ENCODE measurements around the gene CCL13.

DNA sequence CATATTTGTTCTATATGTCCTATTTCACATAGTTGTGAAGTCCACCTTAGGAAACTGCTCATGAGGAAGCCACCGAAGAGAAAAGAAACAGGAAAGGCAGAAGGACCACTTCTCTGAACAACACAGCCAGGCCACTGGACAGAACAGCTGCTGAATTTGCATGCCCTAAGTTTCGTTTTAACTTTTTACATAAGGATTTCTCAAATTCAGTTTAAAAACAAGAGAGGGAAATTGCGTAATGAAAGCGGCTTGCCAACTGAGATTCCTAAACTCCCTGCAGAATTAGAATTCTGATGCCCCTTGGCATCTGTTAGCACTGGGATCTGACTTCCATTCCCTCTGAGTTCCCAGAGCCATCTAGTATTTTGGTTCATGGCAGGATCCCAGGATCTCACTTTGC is 42.0 kb upstream of the CCL13 start:
- TF ChIP-seq, protein P1, sequence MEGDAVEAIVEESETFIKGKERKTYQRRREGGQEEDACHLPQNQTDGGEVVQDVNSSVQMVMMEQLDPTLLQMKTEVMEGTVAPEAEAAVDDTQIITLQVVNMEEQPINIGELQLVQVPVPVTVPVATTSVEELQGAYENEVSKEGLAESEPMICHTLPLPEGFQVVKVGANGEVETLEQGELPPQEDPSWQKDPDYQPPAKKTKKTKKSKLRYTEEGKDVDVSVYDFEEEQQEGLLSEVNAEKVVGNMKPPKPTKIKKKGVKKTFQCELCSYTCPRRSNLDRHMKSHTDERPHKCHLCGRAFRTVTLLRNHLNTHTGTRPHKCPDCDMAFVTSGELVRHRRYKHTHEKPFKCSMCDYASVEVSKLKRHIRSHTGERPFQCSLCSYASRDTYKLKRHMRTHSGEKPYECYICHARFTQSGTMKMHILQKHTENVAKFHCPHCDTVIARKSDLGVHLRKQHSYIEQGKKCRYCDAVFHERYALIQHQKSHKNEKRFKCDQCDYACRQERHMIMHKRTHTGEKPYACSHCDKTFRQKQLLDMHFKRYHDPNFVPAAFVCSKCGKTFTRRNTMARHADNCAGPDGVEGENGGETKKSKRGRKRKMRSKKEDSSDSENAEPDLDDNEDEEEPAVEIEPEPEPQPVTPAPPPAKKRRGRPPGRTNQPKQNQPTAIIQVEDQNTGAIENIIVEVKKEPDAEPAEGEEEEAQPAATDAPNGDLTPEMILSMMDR (IDR thresholded peaks at IDR 0.05): no peak
- no peak for TF ChIP-seq POLR2A (IDR thresholded peaks at IDR 0.05)
- TF ChIP-seq EP300 (IDR thresholded peaks at IDR 0.05): no peak
